DMS153 treated with DMSO at 0.1 percent for 48 hours (cell line): Measurements from ENCODE around the gene MAEA.

Experiments
- DNase-seq: peaks from one replicate; lab custom pipeline; 2025; ENCODE audit not compliant: unreplicated experiment; lab: John Stamatoyannopoulos, UW

Gene MAEA

GRCh38 chr4:1298461-1298860 lies 8.8 kb downstream of the MAEA start:
- no peak for DNase-seq

GRCh38 chr4:1299301-1299860 lies 9.7 kb downstream of the MAEA start:
- no peak for DNase-seq

GRCh38 chr4:1300466-1301455 lies 11.1 kb downstream of the MAEA start:
- DNase-seq, result no peak

- DNase-seq, result no peak
Observed at GRCh38 chr4:1302159-1302558, 12.5 kb downstream of the MAEA start.

DNA sequence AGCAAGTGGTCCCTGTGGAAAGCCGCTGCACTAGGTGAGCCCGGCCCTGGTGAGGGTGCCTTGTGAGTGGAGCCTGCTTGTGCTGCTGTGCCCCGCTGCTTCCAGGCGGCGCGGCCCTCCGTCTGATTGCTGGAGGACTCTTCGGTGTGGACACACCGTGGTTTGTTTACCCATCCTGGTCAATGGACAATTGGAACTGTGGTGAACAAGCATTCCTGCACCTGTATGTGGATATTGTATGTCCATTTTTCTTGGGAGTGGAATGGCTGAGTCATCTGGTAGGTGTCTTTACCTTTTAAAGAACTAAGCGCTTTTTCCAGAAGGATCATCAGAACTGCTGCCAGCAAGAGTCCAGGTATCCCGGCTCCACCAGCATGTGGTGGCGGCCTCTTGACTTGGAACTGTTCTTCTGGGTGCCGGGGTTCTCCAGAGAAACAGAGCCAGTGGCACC lies 15.6 kb downstream of the MAEA start:
- DNase-seq, result no peak

GRCh38 chr4:1305781-1306455 lies 16.2 kb downstream of the MAEA start:
- DNase-seq, result no peak

- DNase-seq, result no peak
Observed at GRCh38 chr4:1307951-1308735, 18.5 kb downstream of the MAEA start.

GRCh38 chr4:1309261-1310010 lies 19.7 kb downstream of the MAEA start:
- DNase-seq, result no peak

DNA sequence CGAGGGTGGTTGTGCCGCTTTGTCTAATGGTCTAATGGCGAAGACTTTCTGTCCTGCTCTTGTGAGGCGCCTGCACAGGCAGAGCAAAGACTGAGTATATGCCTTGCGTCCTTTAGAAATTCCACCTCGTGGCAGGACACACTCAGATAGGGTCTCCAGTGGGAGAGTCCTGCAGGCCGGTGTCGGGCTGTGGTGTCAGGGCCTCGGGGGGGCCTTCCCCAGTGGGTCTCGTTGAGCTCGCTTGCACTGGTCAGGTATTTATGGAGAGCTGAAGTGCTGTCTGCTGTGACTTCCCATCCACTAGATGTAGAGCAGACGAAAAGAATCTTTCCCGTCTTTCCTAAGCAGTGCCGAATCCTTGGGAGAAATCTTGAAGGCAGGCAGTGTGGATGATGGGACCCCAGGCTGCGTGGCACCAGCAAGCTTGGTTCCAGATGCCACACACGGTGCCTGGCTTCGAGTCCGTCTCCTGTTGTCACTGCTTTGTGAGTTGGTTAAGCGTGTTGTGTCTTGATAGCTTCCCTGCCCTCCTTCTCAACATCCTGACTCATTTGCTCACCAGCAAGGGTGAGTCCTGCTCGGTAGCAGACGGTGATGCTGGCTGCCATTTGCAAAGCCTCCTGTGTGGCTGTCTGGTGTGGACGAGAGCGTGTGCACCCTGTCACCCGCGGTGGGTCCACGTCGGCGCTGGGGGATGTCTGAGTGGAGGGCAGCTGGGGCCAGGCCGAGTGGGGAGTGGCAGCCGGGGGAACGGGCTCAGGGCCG lies 20.5 kb downstream of the MAEA start:
- no peak for DNase-seq

GRCh38 chr4:1310796-1311631 lies 21.3 kb downstream of the MAEA start:
- no peak for DNase-seq

DNA sequence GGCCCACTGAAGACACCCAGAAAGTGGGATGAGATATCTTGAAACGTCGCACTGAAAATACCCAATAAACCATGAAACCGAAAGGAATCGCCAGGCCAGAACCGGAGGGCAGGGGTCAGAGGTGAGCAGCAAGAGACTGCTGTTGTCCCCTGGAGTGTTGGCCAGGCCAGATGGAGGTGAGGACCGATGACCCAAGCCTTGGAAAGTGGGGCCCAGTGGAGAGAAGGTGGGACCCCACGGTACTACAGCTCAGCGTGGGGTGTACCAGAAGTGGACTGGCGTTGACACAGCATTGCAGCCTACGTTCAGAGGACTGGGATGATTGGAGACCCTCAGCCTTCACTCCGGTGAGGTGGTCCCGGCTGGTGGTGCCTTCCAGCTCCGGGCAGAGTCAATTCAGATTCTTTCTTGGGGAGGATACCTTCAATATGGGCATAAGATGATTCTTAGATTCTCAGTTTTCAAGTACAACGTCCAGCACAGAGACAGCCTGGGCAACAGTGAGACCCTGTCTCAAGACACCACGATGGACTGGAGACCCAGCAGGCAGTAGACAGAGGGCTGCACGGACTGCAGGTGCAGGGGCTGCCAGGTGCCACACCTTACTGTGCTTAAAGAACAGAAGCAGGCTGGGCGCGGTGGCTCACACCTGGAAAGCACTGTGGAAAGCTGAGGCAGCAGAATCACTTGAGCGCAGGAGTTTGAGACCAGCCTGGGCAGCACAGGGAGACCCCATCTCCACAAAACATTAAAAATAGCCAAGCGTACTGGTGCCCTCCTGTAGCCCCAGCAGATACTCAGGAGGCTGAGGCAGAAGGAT lies 23.3 kb downstream of the MAEA start:
- DNase-seq, result no peak

DNA sequence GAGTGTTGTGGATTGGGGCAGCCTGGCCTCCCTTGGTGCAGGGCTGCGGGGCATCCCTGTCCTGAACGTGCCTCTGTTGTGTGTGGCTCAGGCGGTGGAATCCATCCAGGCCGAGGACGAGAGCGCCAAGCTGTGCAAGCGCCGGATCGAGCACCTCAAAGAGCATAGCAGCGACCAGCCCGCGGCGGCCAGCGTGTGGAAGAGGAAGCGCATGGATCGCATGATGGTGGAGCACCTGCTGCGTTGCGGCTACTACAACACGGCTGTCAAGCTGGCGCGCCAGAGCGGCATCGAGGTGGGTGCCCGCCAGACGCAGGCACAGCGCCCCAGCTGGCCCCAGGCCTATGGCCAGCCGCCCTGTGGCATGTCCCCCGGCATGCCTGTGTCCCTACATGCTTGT lies 25.6 kb downstream of the MAEA start:
- no peak for DNase-seq

DNA sequence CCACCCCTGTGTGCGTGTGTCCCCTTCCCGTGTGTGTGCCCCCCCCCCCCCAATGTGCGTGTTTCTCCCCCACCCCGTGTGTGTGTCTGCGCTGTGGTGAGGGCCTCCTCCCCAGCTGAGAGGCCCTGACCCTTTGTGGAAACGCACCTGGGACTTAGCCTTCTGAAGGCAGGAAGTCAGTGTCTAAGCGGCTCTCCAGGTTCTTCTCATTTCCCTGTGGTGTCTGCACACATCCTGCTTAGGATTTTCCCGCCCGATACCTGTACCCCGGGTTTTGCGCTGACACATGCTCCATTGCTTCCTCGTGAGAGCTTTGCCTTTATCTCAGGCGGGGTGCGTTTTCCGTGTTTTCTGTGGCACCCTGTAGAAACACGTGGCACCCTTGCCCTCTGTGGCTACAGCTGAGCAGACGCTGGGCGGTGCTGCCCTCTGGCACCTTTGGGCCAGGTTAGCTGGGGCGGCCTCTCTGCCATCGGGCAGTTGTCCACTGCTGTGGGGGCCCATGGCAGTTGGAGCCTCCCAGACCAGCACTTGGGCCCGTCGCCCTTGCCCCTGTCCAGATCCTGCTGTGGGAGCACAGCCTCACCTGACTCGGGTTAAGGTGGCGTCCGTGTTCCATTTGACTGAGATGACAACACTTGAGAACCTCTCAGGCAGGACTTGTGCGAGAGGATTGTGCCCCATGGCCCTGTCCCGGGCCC lies 26.3 kb downstream of the MAEA start:
- DNase-seq, result no peak

DNA sequence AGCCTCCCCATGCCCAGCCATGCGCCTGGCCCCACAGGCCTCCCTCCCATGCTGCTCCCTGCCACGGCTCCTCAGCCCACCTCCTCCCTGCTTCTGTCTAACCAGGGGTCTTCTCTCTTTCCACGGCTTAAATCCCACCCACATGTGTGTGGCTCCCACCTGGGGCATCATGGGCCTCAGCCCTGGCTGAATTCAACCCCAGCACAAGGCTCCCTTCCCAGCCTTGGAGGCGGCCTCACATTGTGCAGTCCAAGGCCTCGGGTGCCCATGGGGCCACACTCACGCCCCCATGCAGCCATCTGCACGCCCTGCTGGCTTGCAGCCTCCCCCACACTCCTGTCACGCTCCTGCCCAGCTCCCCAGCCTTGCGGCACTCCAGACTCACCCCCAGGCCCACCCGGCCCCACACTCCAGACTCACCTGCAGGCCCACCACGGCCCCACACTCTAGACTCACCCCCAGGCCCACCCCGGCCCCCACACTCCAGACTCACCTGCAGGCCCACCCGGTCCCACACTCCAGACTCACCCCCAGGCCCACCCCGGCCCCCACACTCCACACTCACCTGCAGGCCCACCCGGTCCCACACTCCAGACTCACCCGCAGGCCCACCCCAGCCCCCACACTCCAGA lies 27.0 kb downstream of the MAEA start:
- no peak for DNase-seq

DNA sequence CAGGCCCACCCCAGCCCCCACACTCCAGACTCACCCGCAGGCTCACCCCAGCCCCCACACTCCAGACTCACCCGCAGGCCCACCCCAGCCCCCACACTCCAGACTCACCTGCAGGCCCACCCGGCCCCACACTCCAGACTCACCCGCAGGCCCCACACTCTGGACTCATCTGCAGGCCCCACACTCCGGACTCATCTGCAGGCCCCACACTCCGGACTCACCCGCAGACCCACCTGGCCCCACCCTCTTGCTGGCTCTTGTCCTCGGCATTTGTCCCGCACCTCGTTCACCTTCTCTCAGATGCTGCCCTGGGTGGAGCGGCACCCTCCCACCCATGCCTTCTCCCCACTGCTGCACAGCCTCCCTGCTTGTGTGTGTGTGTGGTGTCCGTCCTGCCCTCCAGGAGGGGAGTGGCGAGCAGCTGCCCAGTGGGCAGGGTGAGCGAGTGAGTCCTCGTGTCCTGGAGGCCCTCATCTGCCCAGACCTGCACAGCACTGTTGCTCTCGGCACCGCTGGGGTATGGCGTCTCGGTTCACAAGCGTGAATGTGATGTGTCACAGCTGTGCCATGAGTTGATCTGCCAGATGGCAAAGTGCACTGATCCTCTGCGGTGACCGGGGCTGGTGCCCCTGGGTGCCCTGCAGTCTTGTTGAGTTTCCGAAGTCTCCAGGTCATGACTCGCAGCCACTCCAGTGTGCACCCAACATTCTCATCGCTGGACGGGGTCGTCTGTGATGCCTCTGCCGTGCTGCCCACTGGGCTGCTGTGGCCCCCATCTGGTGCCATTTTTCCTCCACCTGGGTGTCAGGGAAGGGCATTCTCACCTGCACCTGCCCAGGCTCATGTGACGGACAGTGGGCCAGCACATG lies 27.7 kb downstream of the MAEA start:
- no peak for DNase-seq

DNA sequence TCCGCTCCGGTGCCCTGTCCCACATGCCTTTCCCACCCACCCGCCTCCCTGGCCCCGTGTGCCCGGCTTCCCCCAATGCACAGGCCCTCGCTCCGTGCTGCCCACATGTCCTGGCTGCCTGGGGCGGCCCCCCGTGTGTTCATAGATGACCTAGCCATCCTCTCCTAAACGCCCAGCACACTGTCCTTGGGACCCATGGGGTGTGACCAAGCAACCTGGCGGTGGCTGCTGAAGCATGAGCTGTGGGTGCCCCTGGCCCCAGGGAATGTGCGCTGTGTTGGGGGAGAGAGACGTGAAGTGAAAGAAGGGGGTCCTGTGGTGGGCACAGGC lies 28.3 kb downstream of the MAEA start:
- DNase-seq, result no peak
